HAP-1 (cell line): ENCODE measurements around the gene TMEM39B.
"Not testable (repeated sequence)": the region's sequence is repeated elsewhere in the genome, so short reads cannot be mapped to it uniquely, and the experiment has no call there.

Source experiments
- DNase-seq, 2 experiments: peaks; one replicate each; pipeline ENCODE4 v3.0.0-alpha.2; 2016 to 2020; ENCODE audit warnings: low spot score in 2 of 2
- H3K27me3 ChIP-seq: fragments of 250-450 bp; sonication (Bioruptor Pico); 2 replicates; pipeline ENCODE4 v1.5.1; 2020; ENCODE audit warnings: low read depth, mild to moderate bottlenecking, moderate library complexity
- H3K36me3 ChIP-seq: fragments of 250-450 bp; sonication (Bioruptor Pico); replicated peaks from 2 replicates; pipeline ENCODE4 v1.5.1; 2020; ENCODE audit warnings: mild to moderate bottlenecking
- H3K4me1 ChIP-seq: fragments of 250-450 bp; sonication (Bioruptor Pico); 2 replicates; pipeline ENCODE4 v1.5.1; 2020; ENCODE audit warnings: mild to moderate bottlenecking
- H3K4me3 ChIP-seq: fragments of 250-450 bp; sonication (Bioruptor Pico); 2 replicates; pipeline ENCODE4 v1.5.1; 2020; ENCODE audit warnings: mild to moderate bottlenecking, moderate library complexity
- H3K9me3 ChIP-seq: fragments of 250-450 bp; sonication (Bioruptor Pico); 2 replicates; pipeline ENCODE4 v1.5.1; 2020; ENCODE audit warnings: mild to moderate bottlenecking, moderate library complexity
- in situ Hi-C: fragments of 300-500 bp; cut with MboI; formaldehyde crosslinking; loops from 3 replicates; pipeline ENCODE4 v1.14.3; 2020; ENCODE audit warnings: low sequenced_read_pairs, inconsistent platforms, mixed read lengths

The TMEM39B gene

GRCh38 chr1:32077451-32077850 lies 4.7 kb downstream of the TMEM39B start:
- H3K4me3 ChIP-seq, result no peak overlapping the region
- in situ Hi-C loops, result no loop called here
- no peaks in the 10 kb centered on the region for H3K27me3 ChIP-seq
- peaks cover 3% of the 10 kb centered on the region; the same call in 1 of the 2 replicates for H3K4me1 ChIP-seq
- no peaks in the 10 kb centered on the region for H3K9me3 ChIP-seq
- DNase-seq, result no peak
- peaks cover 41% of the 10 kb centered on the region for H3K36me3 ChIP-seq

- peaks cover 55% of the 10 kb centered on the region for H3K36me3 ChIP-seq
- no peak for DNase-seq
- in situ Hi-C loops, result no loop called here
Measured at GRCh38 chr1:32082022-32082421, 9.3 kb downstream of the TMEM39B start.

GRCh38 chr1:32086381-32086780 lies 13.6 kb downstream of the TMEM39B start:
- DNase-seq, H3K9me3 ChIP-seq, H3K4me1 ChIP-seq, H3K27me3 ChIP-seq, H3K4me3 ChIP-seq, in situ Hi-C loops: not testable (repeated sequence)
- peaks cover 35% of the 10 kb centered on the region for H3K36me3 ChIP-seq

More at GRCh38 chr1:32082022-32082421, 9.3 kb downstream of the TMEM39B start:
- Histone ChIP-seq H3K9me3 (no peaks in the 10 kb centered on the region), H3K27me3 (no peaks in the 10 kb centered on the region), H3K4me1 (no peaks in the 10 kb centered on the region), H3K4me3 (no peak overlapping the region)

- H3K4me3 ChIP-seq, result no peak overlapping the region
- no peak for DNase-seq
- in situ Hi-C loops, result no loop called here
- no peaks in the 10 kb centered on the region for H3K9me3 ChIP-seq
- H3K4me1 ChIP-seq, result no peaks in the 10 kb centered on the region
- H3K36me3 ChIP-seq, result peaks cover 41% of the 10 kb centered on the region
- no peaks in the 10 kb centered on the region for H3K27me3 ChIP-seq
Measured at GRCh38 chr1:32091176-32091575, 18.4 kb downstream of the TMEM39B start.

- no peak for DNase-seq
- no peaks in the 10 kb centered on the region for H3K4me1 ChIP-seq
- no peaks in the 10 kb centered on the region for H3K27me3 ChIP-seq
- H3K36me3 ChIP-seq, result peaks cover 40% of the 10 kb centered on the region
- H3K4me3 ChIP-seq, result no peak overlapping the region
- no peaks in the 10 kb centered on the region for H3K9me3 ChIP-seq
- in situ Hi-C loops, result no loop called here
Measured at GRCh38 chr1:32091591-32091990, 18.9 kb downstream of the TMEM39B start.

- peaks cover 50% of the 10 kb centered on the region for H3K36me3 ChIP-seq
- H3K4me3 ChIP-seq, result no peak overlapping the region
- H3K27me3 ChIP-seq, result no peaks in the 10 kb centered on the region
- H3K4me1 ChIP-seq, result no peaks in the 10 kb centered on the region
- H3K9me3 ChIP-seq, result no peaks in the 10 kb centered on the region
- DNase-seq, result no peak
- in situ Hi-C loops, result no loop called here
Measured at GRCh38 chr1:32094746-32095521, 22.2 kb downstream of the TMEM39B start.

GRCh38 chr1:32099426-32099825 lies 26.7 kb downstream of the TMEM39B start:
- in situ Hi-C loops, result no loop called here
- DNase-seq, result no peak
- Histone ChIP-seq H3K9me3 (no peaks in the 10 kb centered on the region), H3K36me3 (peaks cover 36% of the 10 kb centered on the region), H3K4me1 (no peaks in the 10 kb centered on the region), H3K27me3 (no peaks in the 10 kb centered on the region), H3K4me3 (no peak overlapping the region)

GRCh38 chr1:32100359-32100758 lies 27.6 kb downstream of the TMEM39B start:
- in situ Hi-C loops, result no loop called here
- Histone ChIP-seq H3K9me3 (no peaks in the 10 kb centered on the region), H3K27me3 (no peaks in the 10 kb centered on the region), H3K4me1 (no peaks in the 10 kb centered on the region), H3K36me3 (peaks cover 26% of the 10 kb centered on the region), H3K4me3 (no peak overlapping the region)
- DNase-seq, result no peak

GRCh38 chr1:32100807-32101708 lies 28.3 kb downstream of the TMEM39B start:
- no peak for DNase-seq
- H3K4me3 ChIP-seq, result no peak overlapping the region
- H3K36me3 ChIP-seq, result peaks cover 19% of the 10 kb centered on the region
- H3K4me1 ChIP-seq, result no peaks in the 10 kb centered on the region
- no peaks in the 10 kb centered on the region for H3K27me3 ChIP-seq
- no peaks in the 10 kb centered on the region for H3K9me3 ChIP-seq
- in situ Hi-C loops, result no loop called here

GRCh38 chr1:32104127-32104526 lies 31.4 kb downstream of the TMEM39B start:
- Histone ChIP-seq H3K36me3 (peaks cover 17% of the 10 kb centered on the region), H3K4me1 (peaks cover 5% of the 10 kb centered on the region), H3K4me3 (no peak overlapping the region), H3K27me3 (no peaks in the 10 kb centered on the region), H3K9me3 (no peaks in the 10 kb centered on the region)
- no peak for DNase-seq
- in situ Hi-C loops, result no loop called here

- in situ Hi-C loops, result no loop called here
- H3K36me3 ChIP-seq, result peaks cover 12% of the 10 kb centered on the region
- no peak overlapping the region for H3K4me3 ChIP-seq
- no peaks in the 10 kb centered on the region for H3K9me3 ChIP-seq
- H3K4me1 ChIP-seq, result peaks cover 6% of the 10 kb centered on the region
- DNase-seq, result no peak
- H3K27me3 ChIP-seq, result no peaks in the 10 kb centered on the region
Measured at GRCh38 chr1:32105338-32105737, 32.6 kb downstream of the TMEM39B start.

GRCh38 chr1:32106663-32107275 lies 34.0 kb downstream of the TMEM39B start:
- DNase-seq, result no peak
- Histone ChIP-seq H3K9me3 (no peaks in the 10 kb centered on the region), H3K4me3 (no peak overlapping the region; the same call in 1 of the 2 replicates)

GRCh38 chr1:32107742-32108661 lies 35.3 kb downstream of the TMEM39B start, which contains the start of gene KPNA6:
Gene KPNA6, plus strand, starts transcription at chr1:32108056. Its CDS starts 75 bp downstream, at chr1:32108131.
- peak; percentile 93 for DNase-seq
- Histone ChIP-seq H3K4me1 (peaks cover 6% of the 10 kb centered on the region), H3K27me3 (no peaks in the 10 kb centered on the region), H3K9me3 (no peaks in the 10 kb centered on the region), H3K4me3 (peak within 1 kb of the TSS; percentile 98), H3K36me3 (peaks cover 12% of the 10 kb centered on the region)
- in situ Hi-C loops, result no loop called here

More at GRCh38 chr1:32106663-32107275, 34.0 kb downstream of the TMEM39B start:
- H3K36me3 ChIP-seq, result peaks cover 6% of the 10 kb centered on the region
- no peaks in the 10 kb centered on the region for H3K27me3 ChIP-seq
- in situ Hi-C loops, result no loop called here
- H3K4me1 ChIP-seq, result peaks cover 6% of the 10 kb centered on the region
